Ishikawa (cell line): Measurements from ENCODE around the gene ARID1B.

Source experiments
- CEBPB ChIP-seq: IDR thresholded peaks from 2 replicates; pipeline ENCODE4 v1.6.1; 2012
- CREB1 ChIP-seq: IDR thresholded peaks from 2 replicates; pipeline ENCODE4 v1.6.1; 2012; ENCODE audit warnings: low read depth
- EGR1 ChIP-seq: IDR thresholded peaks from 2 replicates; pipeline ENCODE4 v1.6.1; 2012
- EP300 ChIP-seq: IDR thresholded peaks from 2 replicates; pipeline ENCODE4 v1.6.1; 2012; ENCODE audit warnings: borderline replicate concordance
- FOXM1 ChIP-seq: IDR thresholded peaks from 2 replicates; pipeline ENCODE4 v1.6.1; 2012; ENCODE audit warnings: low read depth, borderline replicate concordance
- NFIC ChIP-seq: IDR thresholded peaks from 2 replicates; pipeline ENCODE4 v1.6.1; 2012
- RAD21 ChIP-seq: IDR thresholded peaks from 2 replicates; pipeline ENCODE4 v1.6.1; 2012; ENCODE audit warnings: low read depth
- TAF1 ChIP-seq: IDR thresholded peaks from 2 replicates; pipeline ENCODE4 v1.6.1; 2012; ENCODE audit warnings: low read depth, mild to moderate bottlenecking
- TCF12 ChIP-seq: IDR thresholded peaks from 2 replicates; pipeline ENCODE4 v1.6.1; 2012; ENCODE audit warnings: low read depth
- TEAD4 ChIP-seq: IDR thresholded peaks from 2 replicates; pipeline ENCODE4 v1.6.1; 2012
- YY1 ChIP-seq: IDR thresholded peaks from 2 replicates; pipeline ENCODE4 v1.6.1; 2012; ENCODE audit warnings: low read depth
- ZBTB7A ChIP-seq: IDR thresholded peaks from 2 replicates; pipeline ENCODE4 v1.6.1; 2012; ENCODE audit warnings: low read depth
- TF ChIP-seq, protein P1 (sequence below): IDR thresholded peaks from 2 replicates; pipeline ENCODE4 v1.6.1; 2012; ENCODE audit warnings: low read depth, mild to moderate bottlenecking
- TF ChIP-seq, protein P2 (sequence below): IDR thresholded peaks from 2 replicates; pipeline ENCODE4 v1.6.1; 2012
- TF ChIP-seq, protein P3 (sequence below): IDR thresholded peaks from 2 replicates; pipeline ENCODE4 v1.6.1; 2012

The ARID1B gene

GRCh38 chr6:157045831-157046454 is 268.8 kb downstream of the ARID1B start:
- TF ChIP-seq EGR1: no peak
- TF ChIP-seq, protein P1, sequence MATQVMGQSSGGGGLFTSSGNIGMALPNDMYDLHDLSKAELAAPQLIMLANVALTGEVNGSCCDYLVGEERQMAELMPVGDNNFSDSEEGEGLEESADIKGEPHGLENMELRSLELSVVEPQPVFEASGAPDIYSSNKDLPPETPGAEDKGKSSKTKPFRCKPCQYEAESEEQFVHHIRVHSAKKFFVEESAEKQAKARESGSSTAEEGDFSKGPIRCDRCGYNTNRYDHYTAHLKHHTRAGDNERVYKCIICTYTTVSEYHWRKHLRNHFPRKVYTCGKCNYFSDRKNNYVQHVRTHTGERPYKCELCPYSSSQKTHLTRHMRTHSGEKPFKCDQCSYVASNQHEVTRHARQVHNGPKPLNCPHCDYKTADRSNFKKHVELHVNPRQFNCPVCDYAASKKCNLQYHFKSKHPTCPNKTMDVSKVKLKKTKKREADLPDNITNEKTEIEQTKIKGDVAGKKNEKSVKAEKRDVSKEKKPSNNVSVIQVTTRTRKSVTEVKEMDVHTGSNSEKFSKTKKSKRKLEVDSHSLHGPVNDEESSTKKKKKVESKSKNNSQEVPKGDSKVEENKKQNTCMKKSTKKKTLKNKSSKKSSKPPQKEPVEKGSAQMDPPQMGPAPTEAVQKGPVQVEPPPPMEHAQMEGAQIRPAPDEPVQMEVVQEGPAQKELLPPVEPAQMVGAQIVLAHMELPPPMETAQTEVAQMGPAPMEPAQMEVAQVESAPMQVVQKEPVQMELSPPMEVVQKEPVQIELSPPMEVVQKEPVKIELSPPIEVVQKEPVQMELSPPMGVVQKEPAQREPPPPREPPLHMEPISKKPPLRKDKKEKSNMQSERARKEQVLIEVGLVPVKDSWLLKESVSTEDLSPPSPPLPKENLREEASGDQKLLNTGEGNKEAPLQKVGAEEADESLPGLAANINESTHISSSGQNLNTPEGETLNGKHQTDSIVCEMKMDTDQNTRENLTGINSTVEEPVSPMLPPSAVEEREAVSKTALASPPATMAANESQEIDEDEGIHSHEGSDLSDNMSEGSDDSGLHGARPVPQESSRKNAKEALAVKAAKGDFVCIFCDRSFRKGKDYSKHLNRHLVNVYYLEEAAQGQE: no peak
- TF ChIP-seq NFIC: no peak
- TF ChIP-seq RAD21: peak; percentile 30; the same call in 1 of the 2 replicates
- TF ChIP-seq, protein P2, sequence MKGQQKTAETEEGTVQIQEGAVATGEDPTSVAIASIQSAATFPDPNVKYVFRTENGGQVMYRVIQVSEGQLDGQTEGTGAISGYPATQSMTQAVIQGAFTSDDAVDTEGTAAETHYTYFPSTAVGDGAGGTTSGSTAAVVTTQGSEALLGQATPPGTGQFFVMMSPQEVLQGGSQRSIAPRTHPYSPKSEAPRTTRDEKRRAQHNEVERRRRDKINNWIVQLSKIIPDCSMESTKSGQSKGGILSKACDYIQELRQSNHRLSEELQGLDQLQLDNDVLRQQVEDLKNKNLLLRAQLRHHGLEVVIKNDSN: no peak

DNA sequence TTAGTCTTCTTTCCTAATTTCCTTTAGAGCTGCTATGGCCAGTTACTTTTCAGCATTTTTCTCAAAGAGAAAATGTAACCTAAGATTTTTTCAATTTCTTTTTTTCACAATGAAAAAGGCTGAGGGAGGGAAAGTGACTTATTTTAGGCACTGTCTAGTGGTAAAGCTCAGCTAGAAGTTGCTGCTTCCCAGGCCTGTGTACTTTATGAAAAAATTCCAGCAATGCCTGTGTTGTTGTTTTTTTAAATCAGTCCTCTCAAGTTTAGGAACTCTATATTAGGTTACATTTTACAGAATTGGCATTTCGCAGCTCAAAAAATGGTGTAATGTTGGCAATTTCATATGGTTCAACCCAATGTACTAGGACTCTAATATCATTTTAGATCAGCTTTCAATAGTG is 269.6 kb downstream of the ARID1B start:
- TF ChIP-seq RAD21: no peak
- TF ChIP-seq, protein P2: no peak
- no peak for TF ChIP-seq TCF12
- TF ChIP-seq CEBPB: no peak
- no peak for TF ChIP-seq YY1
- TF ChIP-seq TEAD4: no peak
- TF ChIP-seq CREB1: no peak
- no peak for TF ChIP-seq NFIC
- no peak for TF ChIP-seq TAF1
- TF ChIP-seq ZBTB7A: no peak
- TF ChIP-seq, protein P3, sequence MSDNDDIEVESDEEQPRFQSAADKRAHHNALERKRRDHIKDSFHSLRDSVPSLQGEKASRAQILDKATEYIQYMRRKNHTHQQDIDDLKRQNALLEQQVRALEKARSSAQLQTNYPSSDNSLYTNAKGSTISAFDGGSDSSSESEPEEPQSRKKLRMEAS: no peak
- TF ChIP-seq EP300: no peak
- no peak for TF ChIP-seq FOXM1
- TF ChIP-seq EGR1: no peak
- TF ChIP-seq, protein P1: no peak

GRCh38 chr6:157047328-157047727 is 270.1 kb downstream of the ARID1B start:
- TF ChIP-seq TEAD4 (no peak), CEBPB (no peak), TAF1 (no peak), NFIC (no peak), FOXM1 (no peak), EGR1 (no peak), RAD21 (no peak), EP300 (no peak), ZBTB7A (no peak), TCF12 (no peak), YY1 (no peak), CREB1 (no peak)
- TF ChIP-seq, protein P2: no peak
- TF ChIP-seq, protein P3: no peak
- TF ChIP-seq, protein P1: no peak

DNA sequence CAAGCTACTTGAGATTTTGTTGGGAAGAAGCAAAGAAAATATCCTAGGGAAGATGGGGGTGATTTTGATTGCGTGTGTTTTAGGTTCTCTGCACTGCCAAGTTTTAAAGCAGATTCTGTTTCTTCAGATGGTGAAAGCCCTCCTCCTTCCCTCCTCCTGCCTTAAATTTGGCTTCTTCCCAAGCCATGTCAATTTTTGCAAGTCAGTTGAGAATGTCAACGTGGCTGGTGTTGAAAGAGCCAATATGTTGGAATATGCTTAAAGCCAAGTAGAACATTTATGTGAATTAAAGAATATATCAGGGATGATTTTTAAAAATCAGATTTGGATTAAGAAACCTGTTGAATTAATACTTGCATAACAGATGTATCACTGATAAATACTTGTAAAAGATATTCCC is 270.8 kb downstream of the ARID1B start:
- TF ChIP-seq, protein P3: no peak
- TF ChIP-seq, protein P2: no peak
- TF ChIP-seq CEBPB: no peak
- TF ChIP-seq EP300: no peak
- no peak for TF ChIP-seq RAD21
- TF ChIP-seq ZBTB7A: no peak
- TF ChIP-seq TAF1: no peak
- TF ChIP-seq TEAD4: no peak
- no peak for TF ChIP-seq NFIC
- TF ChIP-seq YY1: no peak
- no peak for TF ChIP-seq CREB1
- no peak for TF ChIP-seq FOXM1
- TF ChIP-seq, protein P1: no peak
- no peak for TF ChIP-seq TCF12
